ENCODE results near the gene FBXO24. TPM values are rescaled to one million over a fixed set of nuclear protein-coding genes. Genes with fewer than 3 reads are reported as not detected.
"Not testable (repeated sequence)": the region's sequence is repeated elsewhere in the genome, so short reads cannot be mapped to it uniquely, and the experiment has no call there.

The FBXO24 gene
- polyA plus RNA-seq, 3 donors: 1.8 to 2.6 (median 2.3) TPM

DNA sequence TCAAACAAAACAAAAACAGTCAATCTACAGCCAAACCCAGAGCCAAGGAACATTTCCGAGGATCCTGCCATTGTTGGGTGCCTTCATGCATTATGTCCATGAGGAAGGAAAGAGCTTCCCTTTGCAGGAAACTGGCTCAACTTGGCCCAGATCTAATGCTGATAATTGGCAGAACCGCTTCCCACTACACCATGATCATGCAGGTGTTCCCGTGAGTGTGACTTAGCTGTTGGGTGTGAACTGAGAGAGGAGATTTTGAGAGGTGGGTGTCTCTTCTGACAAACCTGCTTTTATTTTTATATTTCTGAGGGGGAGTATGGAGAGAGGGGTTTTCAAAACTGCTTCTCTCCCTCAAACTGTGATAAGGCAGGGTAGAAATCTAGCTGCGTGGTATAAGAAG, 27.0 kb upstream of the FBXO24 start:
- DNase-seq: no peak

DNA sequence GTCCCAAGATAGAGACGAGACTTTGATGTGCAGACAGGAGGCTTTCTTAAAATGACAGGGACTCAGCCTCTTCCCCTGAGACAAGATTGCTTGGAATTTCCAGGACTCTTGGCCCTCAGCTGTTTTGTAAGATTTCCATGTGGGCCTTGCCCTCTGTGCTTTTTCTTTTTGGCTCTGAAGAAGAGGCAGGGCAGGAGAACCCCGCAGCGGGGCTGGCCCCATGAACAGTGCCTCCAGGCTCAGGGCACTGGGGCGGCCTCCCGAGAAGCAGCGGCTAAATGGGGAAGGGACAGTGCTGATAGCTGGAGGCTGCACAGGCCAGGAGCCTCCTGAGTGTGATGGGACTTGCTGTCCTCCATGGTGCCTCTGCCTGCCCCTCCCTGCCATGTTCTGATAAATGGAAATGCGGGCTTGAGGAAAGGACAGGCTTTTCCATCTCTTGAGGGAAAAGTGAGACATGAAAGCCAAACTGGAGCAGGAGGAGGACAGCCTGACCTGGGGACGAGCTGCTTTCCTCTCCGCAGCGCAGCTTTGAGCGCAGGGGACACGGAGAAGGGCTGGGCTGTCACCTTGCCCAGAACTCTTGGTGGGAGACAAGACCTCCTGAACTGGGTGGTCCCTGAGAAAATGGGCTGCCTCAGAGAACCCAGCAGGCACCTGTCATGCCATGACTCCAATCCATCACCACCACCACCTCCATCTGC, 24.5 kb upstream of the FBXO24 start:
- DNase-seq: no peak

DNA sequence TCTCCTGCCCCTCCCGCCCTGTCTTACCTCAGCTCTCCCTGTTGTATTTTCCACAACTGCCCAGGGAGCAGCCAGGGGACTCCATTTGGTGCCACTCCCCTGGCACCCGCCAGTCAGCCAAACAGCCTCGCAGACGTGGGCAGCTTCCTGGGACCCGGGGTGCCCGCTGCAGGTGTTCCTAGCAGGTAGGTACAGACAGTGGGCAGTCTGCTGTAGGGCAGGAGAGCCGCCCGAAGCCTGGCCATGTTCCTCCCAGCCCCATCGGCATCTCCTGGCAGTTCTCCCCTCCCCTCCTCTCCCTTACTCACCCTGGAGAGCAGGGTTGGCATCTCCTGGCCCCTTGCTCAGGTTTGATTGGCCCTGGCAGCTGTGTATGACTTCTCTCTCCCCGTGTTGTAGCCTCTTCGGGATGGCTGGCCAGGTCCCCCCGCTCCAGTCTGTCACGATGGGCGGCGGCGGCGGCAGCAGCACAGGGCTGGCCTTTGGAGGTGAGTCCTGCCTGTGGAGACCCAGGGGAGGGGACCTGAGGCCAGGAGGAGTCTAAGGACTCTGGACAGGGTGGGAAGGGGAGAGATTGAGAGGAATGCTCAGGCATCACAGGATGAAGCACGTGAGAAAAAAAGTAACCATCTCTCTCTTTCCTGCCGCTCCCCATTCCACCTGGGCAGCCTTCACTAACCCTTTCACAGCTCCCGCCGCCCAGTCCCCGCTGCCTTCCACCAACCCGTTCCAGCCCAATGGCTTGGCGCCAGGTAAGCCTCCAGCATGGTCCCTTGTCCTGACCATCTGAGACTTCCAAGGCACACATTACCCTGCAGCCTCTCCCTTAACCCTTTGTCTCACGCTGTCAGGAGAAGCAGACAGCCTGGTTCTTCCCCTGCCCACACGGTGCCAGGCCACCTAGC, 23.7 kb upstream of the FBXO24 start:
- no peak for DNase-seq

DNA sequence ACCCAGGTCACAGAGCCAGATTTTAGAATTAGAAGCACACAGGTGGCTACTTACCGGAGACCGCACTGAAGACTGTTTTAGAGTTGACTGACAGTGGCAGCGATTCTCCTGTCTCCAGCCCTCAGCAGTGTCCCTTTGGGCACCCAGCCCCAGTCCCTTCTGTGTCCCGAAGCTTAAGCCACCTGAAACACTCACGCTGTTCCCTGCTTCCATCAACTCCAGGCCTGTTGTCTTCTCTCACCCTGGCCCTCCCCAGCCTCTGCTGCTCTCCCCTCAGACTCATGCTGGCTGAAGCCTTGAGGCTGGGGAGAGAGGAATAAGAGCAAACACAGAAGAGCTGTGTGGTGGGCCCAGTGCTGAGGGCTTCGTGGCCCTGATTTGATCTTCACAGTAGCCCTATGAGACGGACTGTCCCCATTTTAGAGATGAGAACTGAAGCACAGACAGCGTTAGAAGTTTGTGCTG, 23.0 kb upstream of the FBXO24 start:
- DNase-seq: no peak

DNA sequence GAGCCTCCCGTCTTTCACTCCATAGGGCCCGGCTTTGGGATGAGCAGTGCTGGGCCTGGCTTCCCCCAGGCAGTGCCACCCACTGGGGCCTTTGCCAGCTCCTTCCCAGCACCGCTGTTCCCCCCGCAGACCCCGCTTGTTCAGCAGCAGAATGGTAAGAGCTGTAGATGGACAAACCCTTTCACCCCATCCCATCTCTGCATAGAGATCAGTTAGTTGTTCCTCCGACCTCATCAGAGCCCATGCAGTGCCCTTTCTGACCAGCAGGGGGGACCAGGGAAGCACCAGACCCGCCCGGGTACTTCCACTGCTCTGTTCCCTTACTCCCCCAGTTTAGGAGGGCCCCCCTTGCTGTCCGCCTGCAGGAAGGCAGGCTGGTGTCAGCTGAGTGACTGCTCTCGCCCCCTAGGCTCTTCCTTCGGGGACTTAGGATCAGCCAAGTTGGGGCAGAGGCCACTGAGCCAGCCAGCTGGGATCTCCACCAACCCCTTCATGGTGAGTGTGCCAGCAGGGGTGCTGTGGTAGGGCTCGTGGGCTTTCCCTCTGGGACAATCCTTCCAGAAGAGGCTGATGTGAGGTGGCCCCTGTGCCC, 22.2 kb upstream of the FBXO24 start:
- DNase-seq: no peak

- DNase-seq: not testable (repeated sequence)
Measured at GRCh38 chr7:100564405-100564804, 21.7 kb upstream of the FBXO24 start.

GRCh38 chr7:100565133-100565571, 21.0 kb upstream of the FBXO24 start:
- DNase-seq: no peak

DNA sequence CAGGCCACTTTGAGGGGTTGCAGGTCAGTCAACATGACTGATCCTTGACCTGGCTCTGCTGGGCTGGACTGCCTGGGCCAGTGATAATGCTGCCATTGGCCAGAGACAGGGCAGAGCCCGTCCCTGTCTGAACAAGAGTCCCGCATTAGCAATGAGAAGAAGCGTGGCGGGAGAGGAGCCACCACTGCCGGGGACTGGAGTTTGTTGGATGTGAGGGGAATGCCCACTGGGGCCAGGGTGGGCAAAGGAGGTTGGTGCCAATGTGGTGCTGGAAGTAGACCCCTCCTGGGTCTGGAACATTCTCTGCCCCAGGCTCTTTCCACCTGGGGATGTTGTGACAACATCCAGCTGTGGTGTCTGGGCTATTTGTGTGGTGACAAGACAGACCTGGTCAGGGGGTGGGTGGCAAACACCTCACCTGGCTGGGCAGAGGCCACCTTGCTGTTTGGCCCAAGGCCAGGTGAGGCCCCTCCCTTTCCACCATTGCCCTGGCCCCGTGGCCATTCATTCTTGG, 20.1 kb upstream of the FBXO24 start:
- DNase-seq: no peak

DNA sequence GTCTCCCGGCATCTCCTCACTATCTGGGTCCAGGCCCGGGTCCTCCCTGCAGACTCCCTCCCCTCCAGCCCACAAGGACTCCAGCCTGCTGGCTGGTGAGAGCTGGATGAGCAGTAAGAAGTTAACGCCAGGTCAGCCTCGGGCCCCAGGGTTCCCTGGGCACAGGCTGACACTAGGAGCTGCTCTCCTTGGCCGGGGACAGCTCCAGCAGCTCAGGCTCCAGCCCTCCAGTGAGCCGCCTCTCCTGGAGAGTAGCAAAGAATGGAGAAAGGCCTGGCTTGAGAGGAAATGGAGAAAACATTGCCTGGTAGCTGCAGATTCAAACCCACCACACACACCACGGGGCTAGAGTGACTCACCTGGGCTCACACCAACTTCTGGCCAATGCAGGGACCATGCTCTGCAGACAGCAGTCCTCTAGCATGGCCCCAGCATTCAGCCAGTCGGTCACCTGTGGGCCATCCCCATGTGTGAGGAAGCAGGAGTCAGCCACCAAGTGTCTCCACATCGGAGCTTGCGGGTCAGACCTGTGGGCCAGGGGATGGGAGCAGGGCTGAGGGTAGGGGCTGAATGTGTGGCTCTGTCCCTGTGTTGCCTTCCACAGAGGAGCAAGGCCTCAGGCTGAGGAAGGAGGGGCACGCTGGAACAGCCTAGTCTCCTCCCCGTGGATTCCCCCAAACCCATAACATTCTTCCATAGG, 18.9 kb upstream of the FBXO24 start:
- DNase-seq: no peak

GRCh38 chr7:100567751-100568175, 18.4 kb upstream of the FBXO24 start:
- DNase-seq: no peak

DNA sequence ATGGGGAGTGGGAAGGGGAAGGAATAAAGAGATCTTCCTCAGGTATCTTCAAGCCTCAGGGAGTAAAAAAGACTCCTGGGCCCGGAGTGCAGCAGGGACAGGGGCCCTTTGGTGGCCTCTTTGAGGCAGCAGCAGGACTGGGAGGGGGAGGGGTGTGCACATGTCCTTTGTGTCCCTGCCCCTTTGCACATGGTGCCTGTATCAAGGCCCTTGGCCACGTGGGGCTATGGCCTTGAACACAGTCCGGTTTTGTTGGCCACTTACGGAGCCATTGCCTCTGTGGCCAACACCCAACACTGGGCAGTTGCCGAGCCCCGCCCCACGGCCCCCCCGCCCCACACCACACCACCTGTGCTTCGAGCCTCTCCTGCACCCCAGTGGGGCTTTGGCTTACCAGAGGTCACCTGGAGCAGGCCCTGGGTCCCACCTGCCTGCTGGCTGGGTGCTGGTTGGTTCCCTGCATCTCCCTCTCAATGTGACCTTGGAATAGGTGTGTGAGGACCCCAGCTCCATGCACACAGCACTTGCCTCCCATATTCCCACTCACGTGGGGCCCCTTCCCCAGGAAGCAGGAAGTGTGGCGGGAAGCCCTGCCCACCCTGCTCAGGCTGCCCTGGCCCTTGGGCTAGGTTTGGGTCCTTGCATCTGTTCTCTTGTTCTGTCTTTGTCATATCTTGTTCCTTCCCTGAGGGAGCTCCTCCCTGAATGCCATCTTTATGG, 17.8 kb upstream of the FBXO24 start:
- DNase-seq: no peak

- DNase-seq: no peak
Measured at GRCh38 chr7:100568896-100569844, 17.0 kb upstream of the FBXO24 start.

GRCh38 chr7:100570954-100571828, 14.9 kb upstream of the FBXO24 start:
- no peak for DNase-seq

GRCh38 chr7:100571829-100572116, 14.4 kb upstream of the FBXO24 start:
- no peak for DNase-seq

GRCh38 chr7:100572281-100572948, 13.7 kb upstream of the FBXO24 start:
- no peak for DNase-seq

DNA sequence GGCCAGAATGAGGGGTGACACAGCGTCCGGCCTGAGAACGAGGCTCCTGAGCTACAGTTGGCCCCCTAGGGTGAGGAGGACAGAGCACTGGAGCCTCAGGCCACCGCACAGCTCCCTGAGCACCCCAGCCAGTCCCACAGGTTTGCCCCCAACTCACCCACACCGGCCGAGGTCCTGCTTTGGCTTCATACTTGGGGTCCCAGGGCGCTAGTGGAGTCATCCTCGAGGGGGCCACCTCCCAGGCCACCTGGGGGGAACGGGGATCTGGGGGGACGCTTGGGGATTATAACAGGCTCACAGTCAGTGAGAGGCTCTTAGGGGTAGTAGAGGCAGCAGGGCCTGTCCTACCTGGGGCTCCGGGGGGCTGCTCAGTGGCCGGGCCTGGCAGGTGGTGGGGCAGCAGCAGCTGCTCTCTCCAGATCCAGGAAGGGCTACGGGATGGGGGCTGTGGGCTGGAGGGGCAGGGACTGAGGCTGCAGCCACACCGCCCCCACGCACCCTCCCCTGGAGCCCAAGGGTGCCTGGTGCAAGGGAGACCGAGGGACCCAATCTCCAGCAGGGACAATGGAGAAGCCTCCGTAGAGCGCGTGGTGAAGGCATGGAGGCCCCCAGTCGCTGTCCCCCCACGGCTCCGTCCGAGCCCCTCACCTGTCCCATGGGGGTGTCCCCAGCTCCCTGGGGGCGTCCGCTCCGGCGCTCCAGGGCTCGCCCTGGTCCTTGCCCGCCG, 13.0 kb upstream of the FBXO24 start:
- DNase-seq: no peak

DNA sequence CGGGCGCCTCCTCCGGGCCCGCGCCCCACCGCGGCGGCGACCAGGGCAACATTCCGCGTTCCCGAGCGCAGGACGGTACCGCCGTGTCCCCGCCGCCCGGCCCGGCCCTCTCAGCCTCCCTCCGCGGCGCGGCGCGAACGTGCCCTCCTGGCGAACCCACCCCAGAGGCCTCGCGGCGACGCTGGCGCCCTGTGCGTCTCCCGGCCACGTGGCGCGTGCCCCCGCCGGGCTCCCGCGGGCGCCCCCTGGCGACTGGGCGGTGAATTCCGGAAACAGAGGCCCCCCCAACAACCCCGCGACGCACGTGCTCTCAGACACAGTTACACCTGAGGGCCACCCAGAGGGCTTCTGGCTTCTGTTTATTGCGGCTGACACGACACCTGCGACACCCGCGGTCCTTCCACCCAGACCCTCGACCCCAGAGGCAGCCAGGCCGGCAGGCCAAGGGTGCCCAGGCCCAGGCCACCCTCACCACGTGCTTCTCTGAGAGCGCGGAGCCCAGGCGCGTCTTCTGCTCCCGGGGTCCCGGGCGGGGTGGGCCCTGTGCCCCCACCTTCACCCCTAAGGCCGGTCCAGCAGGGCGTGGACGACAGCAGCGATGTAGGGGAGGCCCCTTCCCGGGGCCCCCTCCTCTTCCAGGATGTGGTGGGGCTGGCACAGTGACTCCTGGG, 12.3 kb upstream of the FBXO24 start, which contains the start of gene SAP25:
SAP25 (minus strand) TSS at position 210 of the 671 bp plus-strand sequence; CDS start at position 52, 158 bp downstream.
- no peak for DNase-seq

All from renal pelvis (tissue), 4 donors.